GM08714 (cell line): ENCODE results near the gene LRCOL1.
A peak's percentile ranks its signal among the peaks of the same experiment; 100 is the strongest.
"Not testable (repeated sequence)": the region's sequence is repeated elsewhere in the genome, so short reads cannot be mapped to it uniquely, and the experiment has no call there.

Source experiments
- H3K4me3 ChIP-seq: fragments of 200-500 bp; sonication (Bioruptor generic); 2 replicates; pipeline ENCODE4 v1.5.1; 2014; ENCODE audit warnings: mild to moderate bottlenecking, low read length, inconsistent platforms
- ZNF274 ChIP-seq: IDR thresholded peaks from 2 replicates; pipeline ENCODE4 v1.6.1; 2012; ENCODE audit warnings: mild to moderate bottlenecking, low read depth, low read length

LRCOL1 gene

GRCh38 chr12:132604668-132605441 is 5.5 kb downstream of the LRCOL1 start:
- no peak for TF ChIP-seq ZNF274
- H3K4me3 ChIP-seq: no peak overlapping the region

GRCh38 chr12:132604151-132604618 is 6.2 kb downstream of the LRCOL1 start:
- no peak overlapping the region for H3K4me3 ChIP-seq
- no peak for TF ChIP-seq ZNF274

GRCh38 chr12:132603240-132604150 is 6.9 kb downstream of the LRCOL1 start:
- no peak for TF ChIP-seq ZNF274
- no peak overlapping the region for H3K4me3 ChIP-seq

- no peak for TF ChIP-seq ZNF274
- no peak overlapping the region for H3K4me3 ChIP-seq
These were observed 7.7 kb downstream of the LRCOL1 start for GRCh38 chr12:132602572-132603239.

- H3K4me3 ChIP-seq: no peak overlapping the region; the same call in 1 of the 2 replicates
- no peak for TF ChIP-seq ZNF274
These were observed 9.1 kb downstream of the LRCOL1 start for GRCh38 chr12:132601171-132601883.

- H3K4me3 ChIP-seq: peak overlapping the region; percentile 43; the same call in 1 of the 2 replicates
- TF ChIP-seq ZNF274: no peak
These were observed 10.0 kb downstream of the LRCOL1 start for GRCh38 chr12:132600048-132601032.

- not testable (repeated sequence) for H3K4me3 ChIP-seq
These were observed 10.9 kb downstream of the LRCOL1 start for GRCh38 chr12:132599502-132599901.

DNA sequence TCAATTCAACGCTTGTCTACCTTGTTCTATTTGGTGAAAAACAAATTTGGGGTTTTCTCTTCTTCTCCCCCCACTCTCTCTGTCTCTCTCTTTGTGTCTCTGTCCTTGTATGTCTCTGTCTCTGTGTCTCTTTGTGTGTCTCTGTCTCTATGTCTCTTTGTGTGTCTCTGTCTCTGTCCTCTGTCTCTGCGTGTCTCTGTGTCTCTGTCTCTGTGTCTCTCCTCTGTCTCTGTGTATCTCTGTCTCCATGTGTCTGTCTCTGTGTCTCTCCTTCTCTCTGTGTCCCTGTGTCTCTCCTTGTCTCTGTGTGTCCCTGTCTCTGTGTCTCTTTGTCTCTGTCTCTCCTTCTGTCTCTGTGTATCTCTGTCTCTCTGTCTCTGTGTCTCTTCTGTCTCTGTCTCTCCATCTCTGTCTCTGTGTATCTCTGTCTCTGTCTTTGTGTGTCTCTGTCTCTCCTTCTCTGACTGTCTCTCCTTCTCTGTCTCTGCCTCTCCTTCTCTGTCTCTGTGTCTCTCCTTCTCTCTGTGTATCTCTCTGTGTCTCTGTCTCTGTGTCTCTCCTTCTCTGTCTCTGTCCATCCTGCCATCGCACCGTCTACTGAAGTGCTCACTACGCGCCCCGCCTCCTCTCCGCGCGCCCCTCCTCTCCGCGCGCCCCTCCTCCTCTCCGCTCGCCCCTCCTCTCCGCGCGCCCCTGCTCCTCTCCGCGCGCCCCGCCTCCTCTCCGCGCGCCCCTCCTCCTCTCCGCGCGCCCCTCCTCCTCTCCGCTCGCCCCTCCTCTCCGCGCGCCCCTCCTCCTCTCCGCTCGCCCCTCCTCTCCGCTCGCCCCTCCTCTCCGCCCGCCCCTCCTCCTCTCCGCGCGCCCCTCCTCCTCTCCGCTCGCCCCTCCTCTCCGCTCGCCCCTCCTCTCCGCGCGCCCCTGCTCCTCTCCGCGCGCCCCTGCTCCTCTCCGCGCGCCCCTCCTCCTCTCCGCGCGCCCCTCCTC is 12.8 kb downstream of the LRCOL1 start:
- peak overlapping the region; percentile 49; the same call in 1 of the 2 replicates for H3K4me3 ChIP-seq
- TF ChIP-seq ZNF274: no peak

DNA sequence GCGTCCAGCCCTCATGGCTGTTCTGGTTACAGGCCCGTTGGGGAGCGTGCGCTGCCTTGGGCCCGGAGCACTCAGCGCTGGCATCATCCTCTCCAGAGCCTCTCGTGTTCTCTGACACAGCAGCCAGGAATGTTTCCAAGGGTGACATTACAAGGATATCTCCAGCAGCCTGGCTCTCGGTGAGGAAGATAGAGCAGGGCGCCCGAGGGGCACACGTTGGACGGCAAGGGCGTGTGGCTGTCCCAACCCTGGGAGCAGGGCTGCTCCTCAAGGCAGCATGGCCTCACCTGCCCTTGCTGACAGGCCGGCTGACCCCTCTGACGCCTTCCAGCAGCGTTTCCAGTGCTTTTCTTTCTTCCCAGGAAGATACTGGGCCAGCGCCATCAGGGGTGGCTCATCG is 14.4 kb downstream of the LRCOL1 start:
- no peak overlapping the region for H3K4me3 ChIP-seq

GRCh38 chr12:132595183-132595582 is 15.2 kb downstream of the LRCOL1 start:
- no peak overlapping the region for H3K4me3 ChIP-seq
- no peak for TF ChIP-seq ZNF274

More for the DNA sequence above, 14.4 kb downstream of the LRCOL1 start:
- no peak for TF ChIP-seq ZNF274

GRCh38 chr12:132593938-132594358 is 16.4 kb downstream of the LRCOL1 start:
- TF ChIP-seq ZNF274: no peak
- H3K4me3 ChIP-seq: no peak overlapping the region
